Measurements from ENCODE around the gene NPY2R. TPM values are rescaled to one million over a fixed set of nuclear protein-coding genes. Genes with fewer than 3 reads are reported as not detected.

The NPY2R gene
- total RNA-seq, 1 experiment from 2014 or later: not detected

- H3K4me1 ChIP-seq: no peaks in the 10 kb centered on the region
- BruUV-seq (replicated peaks): no TSS peak
- Mint-ChIP-seq H3K27me3 (ENCODE audit: insufficient read depth, unreplicated experiment) (no peaks in the 10 kb centered on the region), H3K4me1 (ENCODE audit: low read depth, unreplicated experiment) (no peaks in the 10 kb centered on the region), H3K9me3 (ENCODE audit: unreplicated experiment) (no peaks in the 10 kb centered on the region), H3K36me3 (ENCODE audit: insufficient read depth, unreplicated experiment) (no peaks in the 10 kb centered on the region), H3K4me3 (ENCODE audit: unreplicated experiment) (no peak overlapping the region), H3K27ac (ENCODE audit: unreplicated experiment) (no peak overlapping the region)
- intact Hi-C loops (cut with micrococcal nuclease; ENCODE audit: unreplicated experiment): no loop called here
- no peaks in the 10 kb centered on the region for H3K9me3 ChIP-seq
- H3K36me3 ChIP-seq (ENCODE audit: control insufficient read depth, insufficient read depth, low read length): no peaks in the 10 kb centered on the region
- no peaks in the 10 kb centered on the region for H3K27me3 ChIP-seq (replicated peaks; ENCODE audit: control insufficient read depth, insufficient read depth, low read length)
- no peak for TF ChIP-seq CTCF (IDR thresholded peaks at IDR 0.05; ENCODE audit: insufficient read depth in 1 of 2, low read depth in 1 of 2, low read length in 1 of 2, severe bottlenecking in 1 of 2, unreplicated experiment in 1 of 2)
- H3K4me3 ChIP-seq (ENCODE audit: low read depth, low read length): no peak overlapping the region
- ChIA-PET POLR2A (no interaction called here), CTCF (no interaction called here)
- DNase-seq: no peak
Observed at GRCh38 chr4:155263480-155263879, 55.0 kb downstream of the NPY2R start.

- no peaks in the 10 kb centered on the region for H3K4me1 Mint-ChIP-seq (ENCODE audit: low read depth, unreplicated experiment)
- intact Hi-C loops (cut with micrococcal nuclease; ENCODE audit: unreplicated experiment): no loop called here
- no peaks in the 10 kb centered on the region for H3K36me3 Mint-ChIP-seq (ENCODE audit: insufficient read depth, unreplicated experiment)
- H3K36me3 ChIP-seq (ENCODE audit: control insufficient read depth, insufficient read depth, low read length): no peaks in the 10 kb centered on the region
- no peak for DNase-seq
- H3K4me3 ChIP-seq (ENCODE audit: low read depth, low read length): no peak overlapping the region
- no peaks in the 10 kb centered on the region for H3K9me3 ChIP-seq
- no TSS peak for BruUV-seq (replicated peaks)
- no peaks in the 10 kb centered on the region for H3K27me3 Mint-ChIP-seq (ENCODE audit: insufficient read depth, unreplicated experiment)
- ChIA-PET POLR2A (no interaction called here), CTCF (no interaction called here)
- no peaks in the 10 kb centered on the region for H3K4me1 ChIP-seq
- TF ChIP-seq CTCF (IDR thresholded peaks at IDR 0.05; ENCODE audit: insufficient read depth in 1 of 2, low read depth in 1 of 2, low read length in 1 of 2, severe bottlenecking in 1 of 2, unreplicated experiment in 1 of 2): no peak
- H3K27me3 ChIP-seq (replicated peaks; ENCODE audit: control insufficient read depth, insufficient read depth, low read length): no peaks in the 10 kb centered on the region
- H3K4me3 Mint-ChIP-seq (ENCODE audit: unreplicated experiment): no peak overlapping the region
- H3K27ac Mint-ChIP-seq (ENCODE audit: unreplicated experiment): no peak overlapping the region
- H3K9me3 Mint-ChIP-seq (ENCODE audit: unreplicated experiment): no peaks in the 10 kb centered on the region
Observed at GRCh38 chr4:155265113-155265512, 56.7 kb downstream of the NPY2R start.

Other genes with a start within 250 kb of the NPY2R start
- not detected in 2 replicates for gene MAP9, start 168.3 kb downstream of the NPY2R start, total RNA-seq (2022)